WTC11 (cell line): Measurements from ENCODE around the gene AIG1. TPM values are rescaled to one million over a fixed set of nuclear protein-coding genes. Genes with fewer than 3 reads are reported as not detected.

ENCODE experiments used
- ATAC-seq: fragments of 200-7000 bp; cut with Tn5 transposase; 2 replicates; pipeline ENCODE4 v1.10.0; 2021; ENCODE audit warnings: mild to moderate bottlenecking, moderate library complexity
- CTCF ChIA-PET: fragments of 300-600 bp; sonication (Branson Sonifier 250); formaldehyde crosslinking; loops from one replicate; lab custom pipeline; 2021; ENCODE audit warnings: antibody characterized with exemption; lab: Charles Lee
- POLR2A ChIA-PET: fragments of 350-600 bp; sonication (Branson Sonifier 250); formaldehyde crosslinking; loops from one replicate; lab custom pipeline; 2021; ENCODE audit warnings: antibody characterized with exemption; lab: Charles Lee
- DNase-seq: peaks from one replicate; pipeline ENCODE4 v3.0.0; 2021; ENCODE audit warnings: low spot score
- H3K27ac Mint-ChIP-seq: 2 replicates; pipeline ENCODE4 v1.8.0; 2021; ENCODE audit warnings: mixed read lengths
- H3K27me3 Mint-ChIP-seq: 2 replicates; pipeline ENCODE4 v1.8.0; 2021; ENCODE audit warnings: low read depth, mild to moderate bottlenecking, moderate library complexity, mixed read lengths
- H3K36me3 Mint-ChIP-seq: 2 replicates; pipeline ENCODE4 v1.8.0; 2021; ENCODE audit warnings: mixed read lengths
- H3K4me1 Mint-ChIP-seq: 2 replicates; pipeline ENCODE4 v1.8.0; 2022; ENCODE audit warnings: mixed read lengths
- H3K4me3 Mint-ChIP-seq: 2 replicates; pipeline ENCODE4 v1.8.0; 2021; ENCODE audit warnings: mild to moderate bottlenecking, moderate library complexity, mixed read lengths
- H3K9me3 Mint-ChIP-seq: 2 replicates; pipeline ENCODE4 v1.8.0; 2021; ENCODE audit warnings: mixed read lengths
- ATF6 ChIP-seq: sonication (generic); formaldehyde crosslinking; IDR thresholded peaks from 2 replicates; pipeline ENCODE4 v1.8.1; 2023; ENCODE audit warnings: mild to moderate bottlenecking, missing genetic modification reagents
- CTCF ChIP-seq: fragments of 200-600 bp; IDR thresholded peaks from 2 replicates; pipeline ENCODE4 v1.8.0; 2022; ENCODE audit warnings: antibody characterized with exemption
- GABPB1 ChIP-seq: sonication (generic); formaldehyde crosslinking; IDR thresholded peaks from 2 replicates; pipeline ENCODE4 v1.8.1; 2023; ENCODE audit warnings: mild to moderate bottlenecking, missing genetic modification reagents
- HMGA2 ChIP-seq: fragments of 250-450 bp; sonication (Bioruptor Pico); IDR thresholded peaks from 2 replicates; pipeline ENCODE4 v1.4.0; 2021; ENCODE audit warnings: mild to moderate bottlenecking, moderate library complexity
- JUN ChIP-seq: sonication (generic); formaldehyde crosslinking; IDR thresholded peaks from 2 replicates; pipeline ENCODE4 v1.8.0; 2023; ENCODE audit warnings: mild to moderate bottlenecking, missing genetic modification reagents
- MXD4 ChIP-seq: fragments of 250-450 bp; sonication (Bioruptor Pico); IDR thresholded peaks from 2 replicates; pipeline ENCODE4 v1.8.0; 2021; ENCODE audit warnings: mild to moderate bottlenecking, moderate library complexity, borderline replicate concordance
- NFATC4 ChIP-seq: fragments of 250-450 bp; sonication (Bioruptor Pico); IDR thresholded peaks from 2 replicates; pipeline ENCODE4 v1.9.0; 2021; ENCODE audit warnings: mild to moderate bottlenecking
- NFYB ChIP-seq: sonication (generic); formaldehyde crosslinking; conservative IDR thresholded peaks from 2 replicates; pipeline ENCODE4 v1.8.0; 2022; ENCODE audit warnings: low read depth, missing genetic modification reagents
- TEAD4 ChIP-seq: sonication (generic); formaldehyde crosslinking; IDR thresholded peaks from 2 replicates; pipeline ENCODE4 v1.8.0; 2022; ENCODE audit warnings: mild to moderate bottlenecking, missing genetic modification reagents
- TP53 ChIP-seq: sonication (generic); formaldehyde crosslinking; IDR thresholded peaks from 2 replicates; pipeline ENCODE4 v1.8.1; 2023; ENCODE audit warnings: mild to moderate bottlenecking, missing genetic modification reagents
- ZNF219 ChIP-seq: sonication (generic); formaldehyde crosslinking; IDR thresholded peaks from 2 replicates; pipeline ENCODE4 v1.8.0; 2023; ENCODE audit warnings: missing genetic modification reagents, mild to moderate bottlenecking, borderline replicate concordance
- ZNF232 ChIP-seq: sonication (generic); formaldehyde crosslinking; IDR thresholded peaks from 2 replicates; pipeline ENCODE4 v1.8.0; 2022; ENCODE audit warnings: mild to moderate bottlenecking, missing genetic modification reagents
- ZNF425 ChIP-seq: fragments of 250-450 bp; sonication (Bioruptor Pico); conservative IDR thresholded peaks from 2 replicates; pipeline ENCODE4 v1.9.0; 2021; ENCODE audit warnings: mild to moderate bottlenecking
- ZNF671 ChIP-seq: fragments of 250-450 bp; sonication (Bioruptor Pico); IDR thresholded peaks from 2 replicates; pipeline ENCODE4 v1.8.0; 2021; ENCODE audit warnings: mild to moderate bottlenecking
- total RNA-seq: library from RNA; stranded (reverse); gene quantifications from 3 replicates; pipeline ENCODE4 v1.2.3, GENCODE V29; 2021
- TF ChIP-seq, protein P1 (sequence below): fragments of 250-450 bp; sonication (Bioruptor Pico); IDR thresholded peaks from 2 replicates; pipeline ENCODE4 v1.9.0; 2021; ENCODE audit warnings: mild to moderate bottlenecking
- TF ChIP-seq, protein P2 (sequence below): sonication (generic); formaldehyde crosslinking; IDR thresholded peaks from 2 replicates; pipeline ENCODE4 v1.8.1; 2023; ENCODE audit warnings: mild to moderate bottlenecking, missing genetic modification reagents, moderate library complexity
- TF ChIP-seq, protein P3 (sequence below): sonication (generic); formaldehyde crosslinking; IDR thresholded peaks from 2 replicates; pipeline ENCODE4 v1.8.0; 2022; ENCODE audit warnings: mild to moderate bottlenecking, missing genetic modification reagents
- TF ChIP-seq, protein P4 (sequence below): sonication (generic); formaldehyde crosslinking; IDR thresholded peaks from 2 replicates; pipeline ENCODE4 v1.8.1; 2022; ENCODE audit warnings: low read depth, missing genetic modification reagents, borderline replicate concordance

Gene AIG1
- total RNA-seq, 1 experiment from 2014 or later, result 38.8 TPM

DNA sequence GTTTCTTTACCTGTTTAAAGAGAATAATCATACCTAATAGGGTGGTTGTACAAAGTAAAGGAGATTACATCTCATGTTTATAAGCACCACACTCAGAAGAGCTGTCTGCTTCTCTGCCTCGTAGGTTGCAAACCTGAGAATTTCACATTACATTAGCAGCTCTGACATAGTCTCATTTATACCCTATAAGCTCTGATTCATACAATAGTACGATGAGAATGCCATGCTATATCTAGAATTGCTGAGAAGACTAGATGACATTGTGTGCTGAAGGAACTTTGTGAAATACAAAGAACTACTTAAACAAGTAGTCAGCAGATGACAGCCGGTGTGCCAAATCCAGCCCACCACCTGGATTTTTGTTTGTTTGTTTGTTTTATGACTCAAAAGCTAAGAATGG lies 268.6 kb downstream of the AIG1 start (continued):
- TF ChIP-seq TEAD4 (CRISPR knock-in tag) (no peak), HMGA2 (CRISPR knock-in tag) (no peak)

DNA sequence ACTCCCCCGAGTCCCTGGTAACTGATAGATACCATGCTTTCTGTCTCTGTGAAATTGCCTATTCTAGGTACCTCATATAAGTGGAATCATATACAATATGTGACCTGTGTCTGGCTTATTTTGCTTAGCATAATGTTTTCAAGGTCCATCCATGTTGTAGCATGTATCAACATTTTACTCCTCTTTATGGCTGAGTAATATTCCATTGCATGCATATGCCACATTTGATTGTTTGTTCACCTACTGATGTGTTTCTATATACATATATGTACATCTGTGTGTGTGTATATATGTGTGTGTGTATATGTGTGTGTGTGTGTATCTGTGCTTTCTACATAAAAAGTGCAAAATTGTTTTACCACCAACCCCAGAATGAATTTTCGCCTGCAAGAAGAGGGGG lies 270.7 kb downstream of the AIG1 start:
- Mint-ChIP-seq H3K9me3 (peaks cover 5% of the 10 kb centered on the region), H3K4me3 (no peak overlapping the region), H3K27ac (no peak overlapping the region), H3K4me1 (peaks cover 3% of the 10 kb centered on the region), H3K36me3 (no peaks in the 10 kb centered on the region), H3K27me3 (no peaks in the 10 kb centered on the region)
- TF ChIP-seq, protein P1, sequence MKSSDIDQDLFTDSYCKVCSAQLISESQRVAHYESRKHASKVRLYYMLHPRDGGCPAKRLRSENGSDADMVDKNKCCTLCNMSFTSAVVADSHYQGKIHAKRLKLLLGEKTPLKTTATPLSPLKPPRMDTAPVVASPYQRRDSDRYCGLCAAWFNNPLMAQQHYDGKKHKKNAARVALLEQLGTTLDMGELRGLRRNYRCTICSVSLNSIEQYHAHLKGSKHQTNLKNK (CRISPR knock-in tag), result no peak
- TF ChIP-seq NFYB (CRISPR knock-in tag) (no peak), ZNF219 (no peak), ZNF232 (CRISPR knock-in tag) (no peak), ATF6 (CRISPR knock-in tag) (no peak), JUN (no peak), ZNF425 (no peak), CTCF (no peak), NFATC4 (no peak), MXD4 (no peak), TP53 (CRISPR knock-in tag) (no peak), GABPB1 (CRISPR knock-in tag) (no peak), ZNF671 (CRISPR knock-in tag) (no peak)
- TF ChIP-seq, protein P2, sequence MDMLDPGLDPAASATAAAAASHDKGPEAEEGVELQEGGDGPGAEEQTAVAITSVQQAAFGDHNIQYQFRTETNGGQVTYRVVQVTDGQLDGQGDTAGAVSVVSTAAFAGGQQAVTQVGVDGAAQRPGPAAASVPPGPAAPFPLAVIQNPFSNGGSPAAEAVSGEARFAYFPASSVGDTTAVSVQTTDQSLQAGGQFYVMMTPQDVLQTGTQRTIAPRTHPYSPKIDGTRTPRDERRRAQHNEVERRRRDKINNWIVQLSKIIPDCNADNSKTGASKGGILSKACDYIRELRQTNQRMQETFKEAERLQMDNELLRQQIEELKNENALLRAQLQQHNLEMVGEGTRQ, result no peak
- TF ChIP-seq, protein P3, sequence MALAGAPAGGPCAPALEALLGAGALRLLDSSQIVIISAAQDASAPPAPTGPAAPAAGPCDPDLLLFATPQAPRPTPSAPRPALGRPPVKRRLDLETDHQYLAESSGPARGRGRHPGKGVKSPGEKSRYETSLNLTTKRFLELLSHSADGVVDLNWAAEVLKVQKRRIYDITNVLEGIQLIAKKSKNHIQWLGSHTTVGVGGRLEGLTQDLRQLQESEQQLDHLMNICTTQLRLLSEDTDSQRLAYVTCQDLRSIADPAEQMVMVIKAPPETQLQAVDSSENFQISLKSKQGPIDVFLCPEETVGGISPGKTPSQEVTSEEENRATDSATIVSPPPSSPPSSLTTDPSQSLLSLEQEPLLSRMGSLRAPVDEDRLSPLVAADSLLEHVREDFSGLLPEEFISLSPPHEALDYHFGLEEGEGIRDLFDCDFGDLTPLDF, result no peak
- TF ChIP-seq, protein P4, sequence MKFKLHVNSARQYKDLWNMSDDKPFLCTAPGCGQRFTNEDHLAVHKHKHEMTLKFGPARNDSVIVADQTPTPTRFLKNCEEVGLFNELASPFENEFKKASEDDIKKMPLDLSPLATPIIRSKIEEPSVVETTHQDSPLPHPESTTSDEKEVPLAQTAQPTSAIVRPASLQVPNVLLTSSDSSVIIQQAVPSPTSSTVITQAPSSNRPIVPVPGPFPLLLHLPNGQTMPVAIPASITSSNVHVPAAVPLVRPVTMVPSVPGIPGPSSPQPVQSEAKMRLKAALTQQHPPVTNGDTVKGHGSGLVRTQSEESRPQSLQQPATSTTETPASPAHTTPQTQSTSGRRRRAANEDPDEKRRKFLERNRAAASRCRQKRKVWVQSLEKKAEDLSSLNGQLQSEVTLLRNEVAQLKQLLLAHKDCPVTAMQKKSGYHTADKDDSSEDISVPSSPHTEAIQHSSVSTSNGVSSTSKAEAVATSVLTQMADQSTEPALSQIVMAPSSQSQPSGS (CRISPR knock-in tag), result no peak
- DNase-seq, result no peak
- CTCF ChIA-PET, result interaction anchor here (1.0 kb wide), 1 partner anchor 96 kb away, joined by 3 read pairs; no protein-coding TSS in a partner anchor
- no peak for ATAC-seq
- POLR2A ChIA-PET, result no interaction called here
